Natural killer cell (primary cell): ENCODE data around the gene SPTLC1. TPM values are rescaled to one million over a fixed set of nuclear protein-coding genes. Genes with fewer than 3 reads are reported as not detected.
"Not testable (repeated sequence)": the region's sequence is repeated elsewhere in the genome, so short reads cannot be mapped to it uniquely, and the experiment has no call there.

Experiments
- ATAC-seq, 3 donors: fragments of 150-1000 bp in 2 of 3; fragments of 200-7000 bp in 1 of 3; cut with Tn5 transposase; 1 replicate in 1 of 3; 2 replicates in 2 of 3; pipeline ENCODE4 v1.10.0; 2021; ENCODE audit warnings: mild to moderate bottlenecking in 2 of 3, moderate library complexity in 2 of 3
- DNase-seq, 2 donors: peaks; one replicate each; pipeline versions ENCODE4 v3.0.0 to v3.0.0-alpha.2; 2013 to 2021; ENCODE audit warnings: mixed read lengths in 1 of 2
- H3K27ac ChIP-seq: one replicate; pipeline ENCODE4 v1.5.1; 2013; ENCODE audit warnings: mild to moderate bottlenecking, low read length
- H3K27me3 ChIP-seq: one replicate; pipeline ENCODE4 v1.6.1; 2013; ENCODE audit warnings: low read length; ENCODE audit not compliant: control insufficient read depth, insufficient read depth
- H3K36me3 ChIP-seq: one replicate; pipeline ENCODE4 v1.6.1; 2013; ENCODE audit warnings: low read length; ENCODE audit not compliant: control insufficient read depth, insufficient read depth
- H3K4me1 ChIP-seq: one replicate; pipeline ENCODE4 v1.6.1; 2013; ENCODE audit warnings: low read length; ENCODE audit not compliant: control insufficient read depth, insufficient read depth
- H3K4me3 ChIP-seq: one replicate; pipeline ENCODE4 v1.5.1; 2013; ENCODE audit warnings: low read length
- H3K9me3 ChIP-seq: one replicate; pipeline ENCODE4 v1.6.1; 2013; ENCODE audit warnings: low read length; ENCODE audit not compliant: control insufficient read depth, insufficient read depth
- H3K27ac Mint-ChIP-seq, 2 donors: one replicate each; pipeline ENCODE4 v1.8.0; 2022; ENCODE audit warnings: mild to moderate bottlenecking in 2 of 2, mixed read lengths in 2 of 2, moderate library complexity in 1 of 2
- H3K27me3 Mint-ChIP-seq, 2 donors: one replicate each; pipeline ENCODE4 v1.8.0; 2022; ENCODE audit warnings: low read depth in 2 of 2, mixed read lengths in 2 of 2
- H3K36me3 Mint-ChIP-seq: one replicate; pipeline ENCODE4 v1.8.0; 2022; ENCODE audit warnings: mixed read lengths
- H3K4me1 Mint-ChIP-seq, 2 donors: one replicate each; pipeline ENCODE4 v1.8.0; 2022; ENCODE audit warnings: mixed read lengths in 2 of 2
- H3K4me3 Mint-ChIP-seq: one replicate; pipeline ENCODE4 v1.8.0; 2022; ENCODE audit warnings: mild to moderate bottlenecking, moderate library complexity, mixed read lengths
- H3K9me3 Mint-ChIP-seq, 2 donors: one replicate each; pipeline ENCODE4 v1.8.0; 2022; ENCODE audit warnings: mixed read lengths in 2 of 2
- CTCF ChIP-seq: fragments of 200-600 bp; IDR thresholded peaks from one replicate; pipeline ENCODE4 v1.8.0; 2022; ENCODE audit warnings: antibody characterized with exemption
- WGBS: methylation state at CpG from one replicate; pipeline ENCODE4 v1.1.7; 2013; ENCODE audit warnings: missing lambda C conversion rate; ENCODE audit not compliant: insufficient coverage; 5-methylcytosine and 5-hydroxymethylcytosine counted together
- intact Hi-C: fragments of 100-400 bp; cut with micrococcal nuclease; formaldehyde crosslinking; loops from one replicate; pipeline ENCODE4 v1.14.2; 2022
- total RNA-seq, 4 donors: library from RNA; stranded (reverse); fragments of 120-200 nt in 1 of 4; gene quantifications; one replicate each; pipeline versions ENCODE4 v1.2.3 to v1.2.4, GENCODE V29; 2013 to 2022

The SPTLC1 gene
- total RNA-seq, 3 donors from 2014 or later (not counting 1 experiment from before 2014, with no cell fraction given), result 45.6 to 59.3 (median 47.8) TPM

GRCh38 chr9:92120138-92120537 is 4.9 kb upstream of the SPTLC1 start:
- Histone ChIP-seq H3K4me3 (no peak overlapping the region), H3K27ac (no peak overlapping the region), H3K4me1 (peaks cover 4% of the 10 kb centered on the region), H3K27me3 (no peaks in the 10 kb centered on the region), H3K9me3 (no peaks in the 10 kb centered on the region), H3K36me3 (no peaks in the 10 kb centered on the region)
- DNase-seq (no peak), ATAC-seq (no peak)
- H3K4me1 Mint-ChIP-seq, result peaks cover 5 to 11% of the 10 kb centered on the region in 2 donors
- H3K4me3 Mint-ChIP-seq, result no peak overlapping the region
- H3K27ac Mint-ChIP-seq, result no peak overlapping the region
- H3K36me3 Mint-ChIP-seq, result no peaks in the 10 kb centered on the region
- H3K27me3 Mint-ChIP-seq, result peaks cover 20 to 38% of the 10 kb centered on the region in 2 donors
- H3K9me3 Mint-ChIP-seq, result no peaks in the 10 kb centered on the region
- TF ChIP-seq CTCF, result no peak
- intact Hi-C loops, result no loop called here

GRCh38 chr9:92119586-92119985 is 4.4 kb upstream of the SPTLC1 start:
- TF ChIP-seq CTCF, result no peak
- peaks cover 5 to 16% of the 10 kb centered on the region in 2 donors for H3K4me1 Mint-ChIP-seq
- Histone ChIP-seq H3K27me3 (no peaks in the 10 kb centered on the region), H3K9me3 (no peaks in the 10 kb centered on the region), H3K4me1 (peaks cover 7% of the 10 kb centered on the region), H3K36me3 (no peaks in the 10 kb centered on the region), H3K4me3 (no peak overlapping the region), H3K27ac (no peak overlapping the region)
- DNase-seq (no peak), ATAC-seq (no peak)
- no peaks in the 10 kb centered on the region for H3K9me3 Mint-ChIP-seq
- H3K4me3 Mint-ChIP-seq, result no peak overlapping the region
- peaks cover 20 to 38% of the 10 kb centered on the region in 2 donors for H3K27me3 Mint-ChIP-seq
- H3K36me3 Mint-ChIP-seq, result no peaks in the 10 kb centered on the region
- intact Hi-C loops, result loop anchor here (10.0 kb wide), 1 partner anchor 645 kb away; the partner anchor contains the start of gene BICD2
- no peak overlapping the region for H3K27ac Mint-ChIP-seq
- WGBS, result 78% methylated on average over 4 of the region's 4 CpGs

GRCh38 chr9:92108122-92108521 is 7.1 kb downstream of the SPTLC1 start:
- TF ChIP-seq CTCF, result no peak
- WGBS, result 100% methylated on average over 4 of the region's 4 CpGs
- DNase-seq (no peak), ATAC-seq (no peak)
- Mint-ChIP-seq H3K4me3 (no peak overlapping the region), H3K4me1 (peaks cover 20 to 25% of the 10 kb centered on the region in 2 donors), H3K27ac (no peak overlapping the region), H3K27me3 (no peaks in the 10 kb centered on the region), H3K9me3 (no peaks in the 10 kb centered on the region), H3K36me3 (peaks cover 14% of the 10 kb centered on the region)
- Histone ChIP-seq H3K9me3 (no peaks in the 10 kb centered on the region), H3K27me3 (no peaks in the 10 kb centered on the region), H3K36me3 (peaks cover 35% of the 10 kb centered on the region), H3K4me1 (no peaks in the 10 kb centered on the region), H3K4me3 (no peak overlapping the region), H3K27ac (no peak overlapping the region)
- intact Hi-C loops, result no loop called here

- peaks cover 17% of the 10 kb centered on the region for H3K36me3 ChIP-seq
- H3K27ac Mint-ChIP-seq, H3K27me3 ChIP-seq, H3K4me3 ChIP-seq, H3K4me1 ChIP-seq, H3K27ac ChIP-seq, H3K4me3 Mint-ChIP-seq, H3K27me3 Mint-ChIP-seq, H3K36me3 Mint-ChIP-seq, intact Hi-C loops, DNase-seq, ATAC-seq, H3K9me3 ChIP-seq, H3K9me3 Mint-ChIP-seq: not testable (repeated sequence)
- WGBS, result 97% methylated on average over 36 of the region's 36 CpGs
- peaks cover 11 to 15% of the 10 kb centered on the region in 2 donors for H3K4me1 Mint-ChIP-seq
Measured at GRCh38 chr9:92105446-92106225, 9.6 kb downstream of the SPTLC1 start.

GRCh38 chr9:92103601-92104000 is 11.6 kb downstream of the SPTLC1 start:
- peak overlapping the region in 1 of 2 donors; percentile 42 for H3K27ac Mint-ChIP-seq
- H3K9me3 Mint-ChIP-seq, intact Hi-C loops, ATAC-seq, H3K9me3 ChIP-seq, H3K4me3 ChIP-seq, H3K36me3 Mint-ChIP-seq, H3K27me3 Mint-ChIP-seq, H3K27me3 ChIP-seq, H3K27ac ChIP-seq, H3K4me3 Mint-ChIP-seq, H3K4me1 ChIP-seq, DNase-seq: not testable (repeated sequence)
- WGBS, result 95% methylated on average over 14 of the region's 14 CpGs
- peaks cover 17 to 19% of the 10 kb centered on the region in 2 donors for H3K4me1 Mint-ChIP-seq
- H3K36me3 ChIP-seq, result peaks cover 11% of the 10 kb centered on the region
